ENCODE results near the gene FGFBP2. TPM values are rescaled to one million over a fixed set of nuclear protein-coding genes. Genes with fewer than 3 reads are reported as not detected.

The FGFBP2 gene
- total RNA-seq, 5 donors from 2014 or later (not counting 1 experiment from before 2014, with no cell fraction given), result 11.5 to 24.4 (median 15.8) TPM

GRCh38 chr4:15936495-15936894 lies 26.5 kb downstream of the FGFBP2 start:
- no peak for DNase-seq
- ChIA-PET POLR2A (no interaction called here), CTCF (interaction anchor here in 1 of 2 donors (0.5 to 0.7 kb wide), 2 partner anchors 208 to 348 kb away, joined by 3 read pairs; no protein-coding TSS in a partner anchor)
- H3K27me3 ChIP-seq (replicated peaks in 1 of 2; ENCODE audit: control insufficient read depth in 2 of 2, extremely low read depth in 1 of 2, insufficient read depth in 2 of 2, low read length in 1 of 2), result peaks cover 0 to 21% of the 10 kb centered on the region in 2 experiments
- no peaks in the 10 kb centered on the region for H3K36me3 Mint-ChIP-seq
- H3K9me3 ChIP-seq, result no peaks in the 10 kb centered on the region
- WGBS (ENCODE audit: insufficient coverage), result 50% methylated on average over 3 of the region's 4 CpGs
- H3K4me1 Mint-ChIP-seq, result no peaks in the 10 kb centered on the region
- ATAC-seq (replicated peaks in 1 of 4), result no peak
- no peaks in the 10 kb centered on the region for H3K4me1 ChIP-seq (ENCODE audit: control insufficient read depth in 1 of 2, extremely low read depth in 1 of 2, insufficient read depth in 2 of 2, low read length in 2 of 2)
- no peak overlapping the region for H3K27ac ChIP-seq (ENCODE audit: low read length)
- H3K36me3 ChIP-seq (ENCODE audit: control insufficient read depth in 2 of 2, extremely low read depth in 1 of 2, insufficient read depth in 1 of 2, low read length in 1 of 2), result no peaks in the 10 kb centered on the region
- H3K4me3 Mint-ChIP-seq, result no peak overlapping the region
- H3K27ac Mint-ChIP-seq, result no peak overlapping the region
- no peaks in the 10 kb centered on the region for H3K9me3 Mint-ChIP-seq
- no peak overlapping the region for H3K4me3 ChIP-seq (ENCODE audit: control insufficient read depth in 1 of 2, extremely low read depth in 1 of 2, low read length in 1 of 2)
- peaks cover 14 to 20% of the 10 kb centered on the region in 2 donors for H3K27me3 Mint-ChIP-seq

- H3K27me3 Mint-ChIP-seq, result peaks cover 20 to 21% of the 10 kb centered on the region in 2 donors
- ChIA-PET POLR2A (no interaction called here), CTCF (interaction anchor here in 1 of 2 donors (0.5 kb wide), 1 partner anchor 209 kb away, joined by 3 read pairs; no protein-coding TSS in a partner anchor)
Measured at GRCh38 chr4:15935504-15936402, 27.2 kb downstream of the FGFBP2 start.

GRCh38 chr4:15934259-15934658 lies 28.7 kb downstream of the FGFBP2 start:
- CTCF ChIA-PET, result interaction anchor here (0.8 to 1.0 kb wide), 4 partner anchors 12 to 129 kb away, joined by 3 to 4 read pairs (median 3); no protein-coding TSS in a partner anchor
- H3K27me3 Mint-ChIP-seq, result peaks cover 18 to 22% of the 10 kb centered on the region in 2 donors
- Histone ChIP-seq H3K9me3 (no peaks in the 10 kb centered on the region), H3K27me3 (replicated peaks in 1 of 2; ENCODE audit: control insufficient read depth in 2 of 2, extremely low read depth in 1 of 2, insufficient read depth in 2 of 2, low read length in 1 of 2) (peaks cover 0 to 22% of the 10 kb centered on the region in 2 experiments), H3K4me1 (ENCODE audit: control insufficient read depth in 1 of 2, extremely low read depth in 1 of 2, insufficient read depth in 2 of 2, low read length in 2 of 2) (peaks cover 0 to 2% of the 10 kb centered on the region in 2 experiments), H3K36me3 (ENCODE audit: control insufficient read depth in 2 of 2, extremely low read depth in 1 of 2, insufficient read depth in 1 of 2, low read length in 1 of 2) (no peaks in the 10 kb centered on the region), H3K4me3 (ENCODE audit: control insufficient read depth in 1 of 2, extremely low read depth in 1 of 2, low read length in 1 of 2) (no peak overlapping the region), H3K27ac (ENCODE audit: low read length) (no peak overlapping the region)
- H3K27ac Mint-ChIP-seq, result no peak overlapping the region
- H3K4me3 Mint-ChIP-seq, result no peak overlapping the region
- peaks cover 0 to 8% (median 0%) of the 10 kb centered on the region in 3 donors for H3K4me1 Mint-ChIP-seq
- POLR2A ChIA-PET, result no interaction called here
- DNase-seq (no peak), ATAC-seq (replicated peaks in 1 of 4) (no peak)
- no CpG with 5 or more reads among the region's 3 CpGs for WGBS (ENCODE audit: insufficient coverage)
- no peaks in the 10 kb centered on the region for H3K9me3 Mint-ChIP-seq
- no peaks in the 10 kb centered on the region for H3K36me3 Mint-ChIP-seq

More at GRCh38 chr4:15935504-15936402, 27.2 kb downstream of the FGFBP2 start:
- Histone ChIP-seq H3K27ac (ENCODE audit: low read length) (no peak overlapping the region), H3K4me1 (ENCODE audit: control insufficient read depth in 1 of 2, extremely low read depth in 1 of 2, insufficient read depth in 2 of 2, low read length in 2 of 2) (no peaks in the 10 kb centered on the region), H3K36me3 (ENCODE audit: control insufficient read depth in 2 of 2, extremely low read depth in 1 of 2, insufficient read depth in 1 of 2, low read length in 1 of 2) (no peaks in the 10 kb centered on the region), H3K4me3 (ENCODE audit: control insufficient read depth in 1 of 2, extremely low read depth in 1 of 2, low read length in 1 of 2) (no peak overlapping the region), H3K9me3 (no peaks in the 10 kb centered on the region), H3K27me3 (replicated peaks in 1 of 2; ENCODE audit: control insufficient read depth in 2 of 2, extremely low read depth in 1 of 2, insufficient read depth in 2 of 2, low read length in 1 of 2) (peaks cover 0 to 19% of the 10 kb centered on the region in 2 experiments)
- Mint-ChIP-seq H3K36me3 (no peaks in the 10 kb centered on the region), H3K4me1 (peaks cover 0 to 2% (median 0%) of the 10 kb centered on the region in 3 donors), H3K9me3 (no peaks in the 10 kb centered on the region), H3K4me3 (no peak overlapping the region), H3K27ac (no peak overlapping the region)
- ATAC-seq (replicated peaks in 1 of 4) (no peak), DNase-seq (no peak)
- WGBS (ENCODE audit: insufficient coverage), result 88% methylated on average over 5 of the region's 10 CpGs

GRCh38 chr4:15931451-15932210 lies 31.3 kb downstream of the FGFBP2 start:
- H3K27me3 Mint-ChIP-seq, result peaks cover 15 to 26% of the 10 kb centered on the region in 2 donors
- ATAC-seq (replicated peaks in 1 of 4), result no peak

GRCh38 chr4:15930314-15930713 lies 32.7 kb downstream of the FGFBP2 start:
- no peak for DNase-seq
- CTCF ChIA-PET, result no interaction called here
- POLR2A ChIA-PET, result no interaction called here
- Mint-ChIP-seq H3K27ac (no peak overlapping the region), H3K36me3 (no peaks in the 10 kb centered on the region), H3K4me3 (no peak overlapping the region), H3K27me3 (peaks cover 18 to 31% of the 10 kb centered on the region in 2 donors), H3K4me1 (peaks cover 0 to 8% (median 0%) of the 10 kb centered on the region in 3 donors), H3K9me3 (no peaks in the 10 kb centered on the region)
- ATAC-seq (replicated peaks in 1 of 4), result no peak
- Histone ChIP-seq H3K4me3 (ENCODE audit: control insufficient read depth in 1 of 2, extremely low read depth in 1 of 2, low read length in 1 of 2) (no peak overlapping the region), H3K4me1 (ENCODE audit: control insufficient read depth in 1 of 2, extremely low read depth in 1 of 2, insufficient read depth in 2 of 2, low read length in 2 of 2) (peaks cover 0 to 2% of the 10 kb centered on the region in 2 experiments), H3K9me3 (no peaks in the 10 kb centered on the region), H3K36me3 (ENCODE audit: control insufficient read depth in 2 of 2, extremely low read depth in 1 of 2, insufficient read depth in 1 of 2, low read length in 1 of 2) (no peaks in the 10 kb centered on the region), H3K27me3 (replicated peaks in 1 of 2; ENCODE audit: control insufficient read depth in 2 of 2, extremely low read depth in 1 of 2, insufficient read depth in 2 of 2, low read length in 1 of 2) (peaks cover 0 to 14% of the 10 kb centered on the region in 2 experiments), H3K27ac (ENCODE audit: low read length) (no peak overlapping the region)
- 80% methylated on average over 1 of the region's 7 CpGs for WGBS (ENCODE audit: insufficient coverage)

More at GRCh38 chr4:15931451-15932210, 31.3 kb downstream of the FGFBP2 start:
- peaks cover 0 to 2% of the 10 kb centered on the region in 2 experiments for H3K4me1 ChIP-seq (ENCODE audit: control insufficient read depth in 1 of 2, extremely low read depth in 1 of 2, insufficient read depth in 2 of 2, low read length in 2 of 2)
- H3K9me3 ChIP-seq, result no peaks in the 10 kb centered on the region
- WGBS (ENCODE audit: insufficient coverage), result 100% methylated on average over 1 of the region's 5 CpGs
- no peak overlapping the region for H3K27ac Mint-ChIP-seq
- no peak overlapping the region for H3K27ac ChIP-seq (ENCODE audit: low read length)
- no peaks in the 10 kb centered on the region for H3K9me3 Mint-ChIP-seq
- no peaks in the 10 kb centered on the region for H3K36me3 ChIP-seq (ENCODE audit: control insufficient read depth in 2 of 2, extremely low read depth in 1 of 2, insufficient read depth in 1 of 2, low read length in 1 of 2)
- H3K27me3 ChIP-seq (replicated peaks in 1 of 2; ENCODE audit: control insufficient read depth in 2 of 2, extremely low read depth in 1 of 2, insufficient read depth in 2 of 2, low read length in 1 of 2), result peaks cover 0 to 17% of the 10 kb centered on the region in 2 experiments
- no peak for DNase-seq
- peaks cover 0 to 8% (median 0%) of the 10 kb centered on the region in 3 donors for H3K4me1 Mint-ChIP-seq
- H3K36me3 Mint-ChIP-seq, result no peaks in the 10 kb centered on the region
- ChIA-PET POLR2A (no interaction called here), CTCF (no interaction called here)
- H3K4me3 ChIP-seq (ENCODE audit: control insufficient read depth in 1 of 2, extremely low read depth in 1 of 2, low read length in 1 of 2), result no peak overlapping the region
- H3K4me3 Mint-ChIP-seq, result no peak overlapping the region

- no peak overlapping the region for H3K4me3 Mint-ChIP-seq
- Histone ChIP-seq H3K4me1 (ENCODE audit: control insufficient read depth in 1 of 2, extremely low read depth in 1 of 2, insufficient read depth in 2 of 2, low read length in 2 of 2) (peaks cover 0 to 2% of the 10 kb centered on the region in 2 experiments), H3K9me3 (no peaks in the 10 kb centered on the region), H3K27ac (ENCODE audit: low read length) (no peak overlapping the region), H3K4me3 (ENCODE audit: control insufficient read depth in 1 of 2, extremely low read depth in 1 of 2, low read length in 1 of 2) (no peak overlapping the region), H3K36me3 (ENCODE audit: control insufficient read depth in 2 of 2, extremely low read depth in 1 of 2, insufficient read depth in 1 of 2, low read length in 1 of 2) (no peaks in the 10 kb centered on the region), H3K27me3 (replicated peaks in 1 of 2; ENCODE audit: control insufficient read depth in 2 of 2, extremely low read depth in 1 of 2, insufficient read depth in 2 of 2, low read length in 1 of 2) (peaks cover 0 to 14% of the 10 kb centered on the region in 2 experiments)
- ATAC-seq (replicated peaks in 1 of 4) (no peak), DNase-seq (no peak)
- no peaks in the 10 kb centered on the region for H3K9me3 Mint-ChIP-seq
- peaks cover 14 to 31% of the 10 kb centered on the region in 2 donors for H3K27me3 Mint-ChIP-seq
- H3K4me1 Mint-ChIP-seq, result peaks cover 0 to 8% (median 0%) of the 10 kb centered on the region in 3 donors
- 67% methylated on average over 1 of the region's 3 CpGs for WGBS (ENCODE audit: insufficient coverage)
- H3K36me3 Mint-ChIP-seq, result no peaks in the 10 kb centered on the region
- no peak overlapping the region for H3K27ac Mint-ChIP-seq
- ChIA-PET CTCF (no interaction called here), POLR2A (no interaction called here)
Measured at GRCh38 chr4:15929540-15929939, 33.4 kb downstream of the FGFBP2 start.
